Stimulated activated CD8-positive, alpha-beta memory T cell treated with anti-CD3 and anti-CD28 coated beads, Interleukin-4, amount 100 ng/mL, for 48 hours (primary cell): Measurements from ENCODE around the gene TICAM2.

ENCODE experiments used
- DNase-seq: peaks from one replicate; pipeline ENCODE4 v3.0.0-alpha.2; 2020

Gene TICAM2

GRCh38 chr5:115561176-115561575 lies 41.1 kb downstream of the TICAM2 start:
- no peak for DNase-seq

- DNase-seq: no peak
Observed at GRCh38 chr5:115559524-115559923, 42.8 kb downstream of the TICAM2 start.

- no peak for DNase-seq
Observed at GRCh38 chr5:115558388-115558956, 43.8 kb downstream of the TICAM2 start.

- DNase-seq: no peak
Observed at GRCh38 chr5:115557667-115558387, 44.5 kb downstream of the TICAM2 start.

- DNase-seq: no peak
Observed at GRCh38 chr5:115556276-115556675, 46.0 kb downstream of the TICAM2 start.

- no peak for DNase-seq
Observed at GRCh38 chr5:115555084-115555633, 47.1 kb downstream of the TICAM2 start.

GRCh38 chr5:115553082-115553481 lies 49.2 kb downstream of the TICAM2 start:
- DNase-seq: no peak

GRCh38 chr5:115551415-115551814 lies 50.9 kb downstream of the TICAM2 start:
- DNase-seq: no peak

- no peak for DNase-seq
Observed at GRCh38 chr5:115549154-115549553, 53.1 kb downstream of the TICAM2 start.

GRCh38 chr5:115548683-115549082 lies 53.6 kb downstream of the TICAM2 start:
- DNase-seq: no peak

- no peak for DNase-seq
Observed at GRCh38 chr5:115545351-115545882, 56.9 kb downstream of the TICAM2 start.

GRCh38 chr5:115544436-115545350 lies 57.6 kb downstream of the TICAM2 start, which contains the start of gene FEM1C:
TSS of gene FEM1C (minus strand) at chr5:115544775. CDS start at chr5:115543493, 1,282 bp downstream.
- DNase-seq: peak; percentile 99

- DNase-seq: peak; percentile 66
Observed at GRCh38 chr5:115544043-115544435, 58.2 kb downstream of the TICAM2 start.

GRCh38 chr5:115543365-115544042 lies 58.8 kb downstream of the TICAM2 start:
- DNase-seq: no peak

- DNase-seq: no peak
Observed at GRCh38 chr5:115542651-115543364, 59.5 kb downstream of the TICAM2 start.

- DNase-seq: no peak
Observed at GRCh38 chr5:115542086-115542485, 60.2 kb downstream of the TICAM2 start.

GRCh38 chr5:115541611-115542010 lies 60.7 kb downstream of the TICAM2 start:
- DNase-seq: no peak

- DNase-seq: no peak
Observed at GRCh38 chr5:115535479-115536035, 66.7 kb downstream of the TICAM2 start.

- DNase-seq: no peak
Observed at GRCh38 chr5:115532517-115532916, 69.8 kb downstream of the TICAM2 start.

- no peak for DNase-seq
Observed at GRCh38 chr5:115531787-115532367, 70.4 kb downstream of the TICAM2 start.

GRCh38 chr5:115531380-115531779 lies 70.9 kb downstream of the TICAM2 start:
- DNase-seq: no peak
